ENCODE results near the gene ST8SIA5.

GRCh38 chr18:46761059-46761769, 4.4 kb upstream of the ST8SIA5 start:
- TF ChIP-seq MEIS2 (IDR thresholded peaks at IDR 0.05; ENCODE audit: partially characterized antibody), result no peak
- TF ChIP-seq NCOA2 (IDR thresholded peaks at IDR 0.05; ENCODE audit: partially characterized antibody in 2 of 2), result no peak
- TF ChIP-seq DPF2 (IDR thresholded peaks at IDR 0.05), result no peak
- no peak for TF ChIP-seq TAF1 (IDR thresholded peaks at IDR 0.05; ENCODE audit: control insufficient read depth, extremely low read depth, insufficient read depth, low read length, severe bottlenecking)
- no peak for TF ChIP-seq KLF16 (IDR thresholded peaks at IDR 0.05)
- TF ChIP-seq EZH2 (IDR thresholded peaks at IDR 0.05; ENCODE audit: borderline replicate concordance, low read depth, low read length), result no peak
- no peak for TF ChIP-seq GTF3C2 (IDR thresholded peaks at IDR 0.05; ENCODE audit: borderline replicate concordance, extremely low read depth, insufficient read length)
- TF ChIP-seq GATAD2A (IDR thresholded peaks at IDR 0.05), result no peak
